Liver (tissue), 9 donors: Measurements from ENCODE around the gene EFEMP2. TPM values are rescaled to one million over a fixed set of nuclear protein-coding genes. Genes with fewer than 3 reads are reported as not detected.

Source experiments
- DNase-seq: peaks from one replicate; pipeline ENCODE4 v3.0.0-alpha.2; 2017; ENCODE audit warnings: low spot score
- H3K27ac ChIP-seq, 2 donors: one replicate each; pipeline ENCODE4 v1.7.0; 2013; ENCODE audit warnings: inconsistent platforms in 2 of 2, low read length in 2 of 2, control low read depth in 1 of 2, low read depth in 1 of 2, mild to moderate bottlenecking in 1 of 2
- H3K27me3 ChIP-seq, 4 donors: one replicate each; pipeline versions ENCODE4 v1.6.1 to v1.7.0; 2013; ENCODE audit warnings: low read length in 3 of 4, inconsistent platforms in 1 of 4, mild to moderate bottlenecking in 1 of 4, moderate library complexity in 1 of 4; ENCODE audit not compliant: control insufficient read depth in 4 of 4, insufficient read depth in 4 of 4
- H3K36me3 ChIP-seq, 4 donors: one replicate each; pipeline versions ENCODE4 v1.6.1 to v1.7.0; 2013; ENCODE audit warnings: low read length in 3 of 4, mild to moderate bottlenecking in 3 of 4, low read depth in 1 of 4, moderate library complexity in 1 of 4; ENCODE audit not compliant: control insufficient read depth in 4 of 4, insufficient read depth in 3 of 4
- H3K4me1 ChIP-seq, 4 donors: one replicate each; pipeline versions ENCODE4 v1.6.1 to v1.7.0; 2013; ENCODE audit warnings: low read length in 3 of 4, mild to moderate bottlenecking in 3 of 4, moderate library complexity in 1 of 4; ENCODE audit not compliant: control insufficient read depth in 4 of 4, insufficient read depth in 4 of 4
- H3K4me3 ChIP-seq, 3 donors: one replicate each; pipeline versions ENCODE4 v1.6.1 to v1.7.0; 2013; ENCODE audit warnings: low read length in 3 of 3, control low read depth in 1 of 3, low read depth in 1 of 3, mild to moderate bottlenecking in 1 of 3
- H3K9ac ChIP-seq, 2 donors: one replicate each; pipeline ENCODE4 v1.7.0; 2013; ENCODE audit warnings: low read length in 2 of 2, mild to moderate bottlenecking in 2 of 2, moderate library complexity in 2 of 2, control low read depth in 1 of 2, low read depth in 1 of 2
- H3K9me3 ChIP-seq, 4 donors: one replicate each; pipeline versions ENCODE4 v1.6.1 to v1.7.0; 2013; ENCODE audit warnings: low read length in 3 of 4; ENCODE audit not compliant: control insufficient read depth in 4 of 4
- CTCF ChIP-seq: fragments of 150-350 bp; IDR thresholded peaks from 2 replicates; pipeline ENCODE4 v1.5.1; 2017; ENCODE audit warnings: improper control_type of control experiment, low read depth, low read length; ENCODE audit not compliant: missing input control
- EGR1 ChIP-seq, 2 donors: IDR thresholded peaks; 2 replicates each; pipeline ENCODE4 v1.6.1; 2016 to 2018; ENCODE audit warnings: antibody characterized with exemption in 2 of 2, low read depth in 2 of 2
- FOXA1 ChIP-seq: IDR thresholded peaks from 2 replicates; pipeline ENCODE4 v1.6.1; 2016; ENCODE audit warnings: antibody characterized with exemption
- FOXA2 ChIP-seq: IDR thresholded peaks from 2 replicates; pipeline ENCODE4 v1.6.1; 2016; ENCODE audit warnings: antibody characterized with exemption
- GABPA ChIP-seq, 2 donors: IDR thresholded peaks in 1 of 2; conservative IDR thresholded peaks in 1 of 2; 2 replicates each; pipeline ENCODE4 v1.6.1; 2016; ENCODE audit warnings: antibody characterized with exemption in 2 of 2, mild to moderate bottlenecking in 1 of 2, moderate library complexity in 1 of 2
- HNF4A ChIP-seq, 2 donors: conservative IDR thresholded peaks; 2 replicates each; pipeline ENCODE4 v1.6.1; 2016; ENCODE audit warnings: antibody characterized with exemption in 2 of 2, mild to moderate bottlenecking in 2 of 2
- HNF4G ChIP-seq: IDR thresholded peaks from 2 replicates; pipeline ENCODE4 v1.6.1; 2016; ENCODE audit warnings: antibody characterized with exemption
- JUND ChIP-seq, 2 donors: IDR thresholded peaks; 2 replicates each; pipeline ENCODE4 v1.6.1; 2016; ENCODE audit warnings: antibody characterized with exemption in 2 of 2
- MAX ChIP-seq: IDR thresholded peaks from 2 replicates; pipeline ENCODE4 v1.6.1; 2016; ENCODE audit warnings: antibody characterized with exemption
- NR2F2 ChIP-seq: IDR thresholded peaks from 2 replicates; pipeline ENCODE4 v1.6.1; 2016; ENCODE audit warnings: antibody characterized with exemption
- RAD21 ChIP-seq, 2 donors: IDR thresholded peaks; 2 replicates each; pipeline ENCODE4 v1.6.1; 2016; ENCODE audit warnings: antibody characterized with exemption in 2 of 2, mild to moderate bottlenecking in 2 of 2
- REST ChIP-seq: IDR thresholded peaks from 2 replicates; pipeline ENCODE4 v1.6.1; 2016; ENCODE audit warnings: antibody characterized with exemption, mild to moderate bottlenecking
- RXRA ChIP-seq, 2 donors: IDR thresholded peaks; 2 replicates each; pipeline ENCODE4 v1.6.1; 2017 to 2018; ENCODE audit warnings: antibody characterized with exemption in 2 of 2, mild to moderate bottlenecking in 1 of 2
- SP1 ChIP-seq: IDR thresholded peaks from 2 replicates; pipeline ENCODE4 v1.6.1; 2018; ENCODE audit warnings: antibody characterized with exemption, mild to moderate bottlenecking
- TAF1 ChIP-seq: conservative IDR thresholded peaks from 2 replicates; pipeline ENCODE4 v1.6.1; 2016; ENCODE audit warnings: antibody characterized with exemption, mild to moderate bottlenecking
- YY1 ChIP-seq: IDR thresholded peaks from 2 replicates; pipeline ENCODE4 v1.6.1; 2016; ENCODE audit warnings: antibody characterized with exemption, mild to moderate bottlenecking
- ZBTB33 ChIP-seq: IDR thresholded peaks from 2 replicates; pipeline ENCODE4 v1.6.1; 2016; ENCODE audit warnings: antibody characterized with exemption
- WGBS: extraction: QIAGEN DNeasy Blood & Tissue Kit; methylation state at CpG from one replicate; pipeline ENCODE4 v1.1.7; 2013; 5-methylcytosine and 5-hydroxymethylcytosine counted together
- polyA plus RNA-seq, 2 donors: library from polyadenylated mRNA; stranded (reverse) in 1 of 2; unstranded in 1 of 2; fragments of 200-250 nt in 1 of 2; fragments of >200 nt in 1 of 2; fragmentation: Nextera tagmentation in 1 of 2; extraction: Ambion mirVana in 1 of 2; gene quantifications; one replicate each; pipeline versions ENCODE4 v1.2.1 to v1.2.3, GENCODE V29; 2013 to 2015
- total RNA-seq, 2 donors: library from RNA; depleted of rRNA; stranded (reverse); fragments of >200 nt; gene quantifications; one replicate each; pipeline ENCODE4 v1.2.3, GENCODE V29; 2014
- TF ChIP-seq, protein P1 (sequence below): IDR thresholded peaks from 2 replicates; pipeline ENCODE4 v1.6.1; 2016; ENCODE audit warnings: antibody characterized with exemption
- donor health status: healthy.
- donor health status: healthy.
- donor health status: healthy.
- donor health status: healthy.
- donor health status: healthy.

Gene EFEMP2
- total and polyA plus RNA-seq, 4 donors = 5.0 to 10.7 (median 5.3) TPM

- H3K9me3 ChIP-seq = no peaks in the 10 kb centered on the region
- peaks cover 0 to 16% (median 11%) of the 10 kb centered on the region in 4 donors for H3K4me1 ChIP-seq
- no peaks in the 10 kb centered on the region for H3K36me3 ChIP-seq
- WGBS = 97% methylated on average over 3 of the region's 3 CpGs
- no peak overlapping the region for H3K27ac ChIP-seq
- no peaks in the 10 kb centered on the region for H3K27me3 ChIP-seq
- no peak overlapping the region for H3K4me3 ChIP-seq
- no peak for DNase-seq
- H3K9ac ChIP-seq = no peak overlapping the region
- TF ChIP-seq RAD21 (IDR thresholded peaks at IDR 0.05) = no peak
- TF ChIP-seq JUND (IDR thresholded peaks at IDR 0.05) = no peak
- TF ChIP-seq HNF4A (conservative IDR thresholded peaks at IDR 0.05) = no peak
- no peak for TF ChIP-seq EGR1 (IDR thresholded peaks at IDR 0.05; ENCODE audit: low read depth in 2 of 2)
- TF ChIP-seq ZBTB33 = no peak
- TF ChIP-seq YY1 = no peak
- TF ChIP-seq CTCF = no peak
- TF ChIP-seq RXRA (IDR thresholded peaks at IDR 0.05) = no peak
- TF ChIP-seq NR2F2 = no peak
- no peak for TF ChIP-seq GABPA (IDR thresholded peaks at IDR 0.05 in 1 of 2, conservative IDR thresholded peaks at IDR 0.05 in 1 of 2)
- TF ChIP-seq FOXA1 = no peak
- TF ChIP-seq HNF4G = no peak
- TF ChIP-seq, protein P1, sequence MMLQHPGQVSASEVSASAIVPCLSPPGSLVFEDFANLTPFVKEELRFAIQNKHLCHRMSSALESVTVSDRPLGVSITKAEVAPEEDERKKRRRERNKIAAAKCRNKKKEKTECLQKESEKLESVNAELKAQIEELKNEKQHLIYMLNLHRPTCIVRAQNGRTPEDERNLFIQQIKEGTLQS = no peak
- TF ChIP-seq SP1 = no peak
- no peak for TF ChIP-seq REST
- no peak for TF ChIP-seq TAF1
- TF ChIP-seq FOXA2 = no peak
- TF ChIP-seq MAX = no peak
These were observed 55.9 kb downstream of the EFEMP2 start for GRCh38 chr11:65816696-65817095.

Other genes with a start within 250 kb of the EFEMP2 start
- gene SIPA1, start 234.7 kb downstream of the EFEMP2 start, total RNA-seq = 10 to 100 TPM; 15.4 to 34.9 TPM
- 10 to 100 TPM; 16.1 to 29.5 TPM for gene SIPA1, start 234.7 kb downstream of the EFEMP2 start, polyA plus RNA-seq
- gene RELA, start 209.9 kb downstream of the EFEMP2 start, total RNA-seq = 10 to 100 TPM; 11.1 to 22.6 TPM
- gene RELA, start 209.9 kb downstream of the EFEMP2 start, polyA plus RNA-seq = 10 to 100 TPM; 21.3 to 30.7 TPM
- gene KAT5, start 160.5 kb downstream of the EFEMP2 start, total RNA-seq = 10 to 100 TPM; 16.1 to 20.7 TPM
- 10 to 100 TPM; 15.5 to 22.9 TPM for gene KAT5, start 160.5 kb downstream of the EFEMP2 start, polyA plus RNA-seq
- gene RNASEH2C, start 152.0 kb downstream of the EFEMP2 start, total RNA-seq = 10 to 100 TPM; 20.5 to 32.4 TPM
- 10 to 100 TPM; 45.7 to 72.1 TPM for gene RNASEH2C, start 152.0 kb downstream of the EFEMP2 start, polyA plus RNA-seq
- gene AP5B1, start 91.8 kb downstream of the EFEMP2 start, total RNA-seq = 10 to 100 TPM in 1 of 2 donors, 1 to 10 TPM in 1; 4.7 to 10.8 TPM
- gene AP5B1, start 91.8 kb downstream of the EFEMP2 start, polyA plus RNA-seq = 1 to 10 TPM; 2.0 to 5.2 TPM
- gene OVOL1, start 85.7 kb downstream of the EFEMP2 start, total RNA-seq = under 1 TPM in 1 of 2 donors, not detected in 1; 0.05 TPM
- gene OVOL1, start 85.7 kb downstream of the EFEMP2 start, polyA plus RNA-seq = not detected
- gene SNX32, start 38.8 kb downstream of the EFEMP2 start, total RNA-seq = under 1 TPM; under 0.01 to 0.09 TPM
- gene SNX32, start 38.8 kb downstream of the EFEMP2 start, polyA plus RNA-seq = under 1 TPM; 0.02 to 0.38 TPM
- 100 to 1,000 TPM; 184 to 186 TPM for gene CFL1, start 14.6 kb downstream of the EFEMP2 start, total RNA-seq
- gene CFL1, start 14.6 kb downstream of the EFEMP2 start, polyA plus RNA-seq = 100 to 1,000 TPM; 377 to 498 TPM
- 10 to 100 TPM; 20.2 to 24.7 TPM for gene MUS81, start 12.4 kb downstream of the EFEMP2 start, total RNA-seq
- gene MUS81, start 12.4 kb downstream of the EFEMP2 start, polyA plus RNA-seq = 10 to 100 TPM; 11.0 to 12.9 TPM
- 1 to 10 TPM; 1.3 to 2.9 TPM for gene CTSW, start 7.0 kb upstream of the EFEMP2 start, total RNA-seq
- 1 to 10 TPM; 2.0 to 2.2 TPM for gene CTSW, start 7.0 kb upstream of the EFEMP2 start, polyA plus RNA-seq
- gene FIBP, start 15.7 kb upstream of the EFEMP2 start, total RNA-seq = 10 to 100 TPM; 23.7 to 45.4 TPM
- gene FIBP, start 15.7 kb upstream of the EFEMP2 start, polyA plus RNA-seq = 10 to 100 TPM; 27.2 to 30.9 TPM
- 1 to 10 TPM; 6.8 to 7.0 TPM for gene CCDC85B, start 17.9 kb upstream of the EFEMP2 start, total RNA-seq
- 10 to 100 TPM in 1 of 2 donors, 1 to 10 TPM in 1; 4.3 to 12.6 TPM for gene CCDC85B, start 17.9 kb upstream of the EFEMP2 start, polyA plus RNA-seq
- gene FOSL1, start 27.6 kb upstream of the EFEMP2 start, total RNA-seq = under 1 TPM in 1 of 2 donors, not detected in 1; 0.17 TPM
- under 1 TPM in 1 of 2 donors, not detected in 1; 0.20 TPM for gene FOSL1, start 27.6 kb upstream of the EFEMP2 start, polyA plus RNA-seq
- 1 to 10 TPM; 4.4 to 9.9 TPM for gene C11orf68, start 46.3 kb upstream of the EFEMP2 start, total RNA-seq
- gene C11orf68, start 46.3 kb upstream of the EFEMP2 start, polyA plus RNA-seq = 10 to 100 TPM; 12.6 to 15.4 TPM
- 10 to 100 TPM; 18.1 to 47.2 TPM for gene DRAP1, start 46.6 kb upstream of the EFEMP2 start, total RNA-seq
- gene DRAP1, start 46.6 kb upstream of the EFEMP2 start, polyA plus RNA-seq = 10 to 100 TPM; 37.3 to 57.3 TPM
- not detected for gene TSGA10IP, start 72.7 kb upstream of the EFEMP2 start, total RNA-seq
- gene TSGA10IP, start 72.7 kb upstream of the EFEMP2 start, polyA plus RNA-seq = under 1 TPM in 1 of 2 donors, not detected in 1; 0.02 TPM
- 10 to 100 TPM; 15.1 to 24.3 TPM for gene SART1, start 88.9 kb upstream of the EFEMP2 start, total RNA-seq
- gene SART1, start 88.9 kb upstream of the EFEMP2 start, polyA plus RNA-seq = 10 to 100 TPM; 13.6 to 15.1 TPM
- gene EIF1AD, start 129.4 kb upstream of the EFEMP2 start, total RNA-seq = 10 to 100 TPM; 15.9 to 18.2 TPM
- 10 to 100 TPM in 1 of 2 donors, 1 to 10 TPM in 1; 6.3 to 12.6 TPM for gene EIF1AD, start 129.4 kb upstream of the EFEMP2 start, polyA plus RNA-seq
- gene BANF1, start 129.7 kb upstream of the EFEMP2 start, total RNA-seq = 10 to 100 TPM; 10.7 to 11.1 TPM
- gene BANF1, start 129.7 kb upstream of the EFEMP2 start, polyA plus RNA-seq = 10 to 100 TPM; 83.0 to 100.0 TPM
- not detected for gene CST6, start 139.2 kb upstream of the EFEMP2 start, total RNA-seq
- not detected for gene CST6, start 139.2 kb upstream of the EFEMP2 start, polyA plus RNA-seq
- gene CATSPER1, start 153.7 kb upstream of the EFEMP2 start, total RNA-seq = under 1 TPM in 1 of 2 donors, not detected in 1; 0.17 TPM
- gene CATSPER1, start 153.7 kb upstream of the EFEMP2 start, polyA plus RNA-seq = not detected
- gene GAL3ST3, start 176.4 kb upstream of the EFEMP2 start, total RNA-seq = not detected
- gene GAL3ST3, start 176.4 kb upstream of the EFEMP2 start, polyA plus RNA-seq = not detected
- 10 to 100 TPM; 55.7 to 67.6 TPM for gene SF3B2, start 179.6 kb upstream of the EFEMP2 start, total RNA-seq
- 10 to 100 TPM; 50.5 to 58.7 TPM for gene SF3B2, start 179.6 kb upstream of the EFEMP2 start, polyA plus RNA-seq
- 1 to 10 TPM; 7.1 to 9.1 TPM for gene PACS1, start 197.5 kb upstream of the EFEMP2 start, total RNA-seq
- gene PACS1, start 197.5 kb upstream of the EFEMP2 start, polyA plus RNA-seq = 1 to 10 TPM; 2.7 to 7.6 TPM